H1 (cell line): ENCODE data around the gene CEP120. TPM values are rescaled to one million over a fixed set of nuclear protein-coding genes. Genes with fewer than 3 reads are reported as not detected.

Experiments
- GABPA ChIP-seq: IDR thresholded peaks from 2 replicates; pipeline ENCODE4 v1.6.1; 2011; ENCODE audit warnings: mild to moderate bottlenecking, low read length, moderate library complexity, borderline replicate concordance; ENCODE audit not compliant: insufficient read depth
- SIRT6 ChIP-seq: IDR thresholded peaks from one replicate; pipeline ENCODE4 v1.7.1; 2012; ENCODE audit warnings: low read length, inconsistent platforms
- SUZ12 ChIP-seq: fragments of 200-600 bp; sonication (generic); IDR thresholded peaks from 2 replicates; pipeline ENCODE4 v1.6.1; 2012; ENCODE audit warnings: mild to moderate bottlenecking, inconsistent platforms, low read length, moderate library complexity, mixed read lengths
- TAF7 ChIP-seq: optimal IDR thresholded peaks from 2 replicates; pipeline ENCODE3; 2011; ENCODE audit warnings: low read depth, mild to moderate bottlenecking, inconsistent platforms, low read length, moderate library complexity, borderline replicate concordance
- TCF12 ChIP-seq: IDR thresholded peaks from 2 replicates; pipeline ENCODE4 v1.6.1; 2011; ENCODE audit warnings: low read depth, mild to moderate bottlenecking, low read length
- polyA plus RNA-seq, 7 experiments: library from polyadenylated mRNA; depleted of rRNA in 3 of 7; stranded (reverse) in 5 of 7; unstranded in 2 of 7; fragments of >200 nt in 5 of 7; fragments of 200-250 nt in 2 of 7; gene quantifications; 1 replicate in 5 of 7; 2 replicates in 1 of 7; 4 replicates in 1 of 7; pipeline versions ENCODE4 v1.2.1 to v1.2.3, GENCODE V29; 2011 to 2013; ENCODE audit warnings: missing spikeins in 2 of 7, mixed read lengths in 2 of 7
- total RNA-seq: library from RNA; stranded (reverse); fragmentation: NEBNext Ultra II Directional; extraction: Animal tissue kit (Norgen Biotek cat#: 25700); gene quantifications from 2 replicates; pipeline ENCODE4 v1.2.1, GENCODE V29; 2021
- TF ChIP-seq, protein P1 (sequence below): IDR thresholded peaks from 2 replicates; pipeline ENCODE4 v1.6.1; 2012; ENCODE audit warnings: inconsistent platforms

Gene CEP120
- total and polyA plus RNA-seq, 2 of the 8 experiments (the other 6 are each of a cell fraction or from before 2014, with no cell fraction given): 9.3 to 17.9 TPM

DNA sequence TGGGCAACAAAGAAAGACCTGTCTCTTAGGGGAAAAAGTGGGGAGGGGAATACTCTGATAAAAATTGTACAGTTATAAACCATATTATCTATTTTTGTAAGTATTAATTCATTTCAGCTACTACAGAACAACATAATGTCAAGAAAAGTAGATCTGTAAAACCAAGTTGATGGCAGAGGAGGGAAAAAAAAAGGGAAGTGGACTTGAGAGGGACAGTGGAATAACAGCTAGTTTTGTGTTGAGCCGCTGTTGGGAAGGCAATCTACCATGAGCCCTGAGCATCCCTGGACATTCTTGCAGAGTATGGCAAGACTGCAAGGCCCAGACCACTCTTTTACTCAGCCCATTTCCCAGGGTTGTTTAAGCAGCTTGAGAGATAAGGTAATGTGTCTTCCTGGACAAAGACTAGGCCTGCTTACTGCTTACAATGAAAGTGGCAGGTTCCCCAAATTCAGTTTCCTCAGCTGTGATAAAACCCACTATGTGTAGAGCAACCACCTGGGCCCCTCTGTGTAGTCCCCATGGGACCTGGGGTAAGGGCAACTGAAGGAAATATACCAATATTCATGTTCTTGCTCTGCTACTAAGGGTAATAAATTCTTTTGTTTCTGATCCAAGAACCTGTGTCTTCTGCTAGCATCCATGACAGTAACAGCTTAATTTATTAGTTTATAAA is 25.0 kb downstream of the CEP120 start (continued):
- TF ChIP-seq, protein P1, sequence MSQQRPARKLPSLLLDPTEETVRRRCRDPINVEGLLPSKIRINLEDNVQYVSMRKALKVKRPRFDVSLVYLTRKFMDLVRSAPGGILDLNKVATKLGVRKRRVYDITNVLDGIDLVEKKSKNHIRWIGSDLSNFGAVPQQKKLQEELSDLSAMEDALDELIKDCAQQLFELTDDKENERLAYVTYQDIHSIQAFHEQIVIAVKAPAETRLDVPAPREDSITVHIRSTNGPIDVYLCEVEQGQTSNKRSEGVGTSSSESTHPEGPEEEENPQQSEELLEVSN: no peak
- no peak for TF ChIP-seq SIRT6
- TF ChIP-seq SUZ12: no peak
- TF ChIP-seq TAF7: no peak
- no peak for TF ChIP-seq TCF12
- TF ChIP-seq GABPA: no peak
